Uterus (tissue), 4 donors: ENCODE measurements around the gene NUDT3. TPM values are rescaled to one million over a fixed set of nuclear protein-coding genes. Genes with fewer than 3 reads are reported as not detected.

ENCODE experiments used
- DNase-seq, 2 donors: peaks; one replicate each; pipeline ENCODE4 v3.0.0-alpha.2; 2019 to 2020
- H3K27ac ChIP-seq, 2 donors: fragments of 200-600 bp; sonication (generic); 1 replicate in 1 of 2; 2 replicates in 1 of 2; pipeline ENCODE4 v1.5.1; 2016 to 2018
- H3K27me3 ChIP-seq, 2 donors: fragments of 200-600 bp; sonication (generic); one replicate each; pipeline ENCODE4 v1.5.1; 2018 to 2019; ENCODE audit warnings: control low read depth in 1 of 2
- H3K36me3 ChIP-seq, 2 donors: fragments of 200-600 bp; sonication (generic); one replicate each; pipeline ENCODE4 v1.5.1; 2019; ENCODE audit warnings: control low read depth in 1 of 2
- H3K4me1 ChIP-seq, 2 donors: fragments of 200-600 bp; sonication (generic); one replicate each; pipeline ENCODE4 v1.5.1; 2018 to 2019; ENCODE audit warnings: control low read depth in 1 of 2
- H3K4me3 ChIP-seq, 2 donors: fragments of 200-600 bp; sonication (generic); 1 replicate in 1 of 2; 2 replicates in 1 of 2; pipeline ENCODE4 v1.5.1; 2018 to 2019; ENCODE audit warnings: mild to moderate bottlenecking in 1 of 2
- H3K9me3 ChIP-seq, 2 donors: fragments of 200-600 bp; sonication (generic); one replicate each; pipeline ENCODE4 v1.5.1; 2019; ENCODE audit warnings: control low read depth in 1 of 2
- POLR2A ChIP-seq, 2 donors: fragments of 450-650 bp; IDR thresholded peaks; one replicate each; pipeline ENCODE4 v1.6.1; 2016; ENCODE audit warnings: antibody characterized with exemption in 2 of 2, mild to moderate bottlenecking in 1 of 2, moderate library complexity in 1 of 2
- intact Hi-C: fragments of 100-400 bp; cut with DNase I; formaldehyde crosslinking; loops from one replicate; pipeline ENCODE4 v1.15.1; 2023; ENCODE audit warnings: low total_unique reads
- total RNA-seq, 4 donors: library from RNA; depleted of rRNA in 3 of 4; stranded (reverse); fragments of >200 nt in 3 of 4; gene quantifications; one replicate each; pipeline versions ENCODE4 v1.1.0 to v1.2.4, GENCODE V29; 2014 to 2023
- TF ChIP-seq, protein P1 (sequence below), 4 experiments: fragments of 200-600 bp in 2 of 4; fragments of 450-650 bp in 2 of 4; sonication (generic) in 2 of 4; IDR thresholded peaks; one replicate each; pipeline ENCODE4 v1.5.1; 2016 to 2019; ENCODE audit warnings: antibody characterized with exemption in 4 of 4, mild to moderate bottlenecking in 2 of 4, moderate library complexity in 1 of 4
- donor health status: DM: yes; HTN: yes; CAD: no.

NUDT3 gene
- total RNA-seq, 4 donors from 2014 or later: 15.6 to 58.8 (median 38.2) TPM

DNA sequence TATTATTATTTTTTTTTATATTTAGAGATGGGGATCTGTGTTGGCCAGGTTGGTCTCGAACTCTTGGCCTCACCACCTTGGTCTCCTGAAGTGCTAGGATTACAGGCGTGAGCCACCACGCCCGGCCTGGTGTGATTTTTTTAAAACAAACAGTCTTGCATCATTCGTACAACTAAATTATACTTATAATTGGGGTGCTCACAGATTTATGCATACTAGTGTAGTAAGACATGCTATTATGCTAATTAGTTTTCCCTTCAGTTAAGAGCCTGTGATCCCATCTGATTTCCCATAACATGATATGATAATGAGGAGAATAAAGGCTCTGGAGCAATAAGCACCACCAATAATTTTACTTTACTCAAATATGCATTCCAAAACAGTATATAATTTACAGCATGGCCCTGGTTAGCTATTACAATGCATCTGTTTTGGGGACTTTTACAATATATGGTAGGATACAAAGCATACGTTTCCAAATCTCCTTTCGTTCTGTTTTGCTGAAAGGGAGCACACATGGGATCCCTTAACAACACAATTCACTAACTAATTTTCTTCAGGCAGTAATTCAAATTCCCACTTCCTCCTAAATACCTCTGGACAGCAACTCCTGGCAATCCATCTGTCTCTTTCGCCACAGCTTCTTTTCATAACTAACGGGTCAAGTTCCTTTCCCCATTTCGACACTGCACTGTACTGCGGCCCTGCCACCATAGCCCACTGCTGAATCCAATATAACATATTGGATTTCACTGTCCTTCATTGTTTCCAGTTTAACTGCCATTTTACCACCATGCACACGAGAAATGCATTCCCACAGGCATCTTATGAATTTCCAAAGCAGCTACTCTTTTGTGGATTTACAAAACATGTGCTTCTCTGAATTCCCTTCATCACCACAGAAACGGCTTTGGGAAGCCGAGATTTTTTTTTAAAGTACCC lies 1.7 kb downstream of the NUDT3 start:
- no peaks in the 10 kb centered on the region for H3K36me3 ChIP-seq
- peak; percentile 25 to 46 for DNase-seq
- H3K9me3 ChIP-seq: no peaks in the 10 kb centered on the region
- H3K27ac ChIP-seq: peak overlapping the region; percentile 94 to 96
- TF ChIP-seq, protein P1, sequence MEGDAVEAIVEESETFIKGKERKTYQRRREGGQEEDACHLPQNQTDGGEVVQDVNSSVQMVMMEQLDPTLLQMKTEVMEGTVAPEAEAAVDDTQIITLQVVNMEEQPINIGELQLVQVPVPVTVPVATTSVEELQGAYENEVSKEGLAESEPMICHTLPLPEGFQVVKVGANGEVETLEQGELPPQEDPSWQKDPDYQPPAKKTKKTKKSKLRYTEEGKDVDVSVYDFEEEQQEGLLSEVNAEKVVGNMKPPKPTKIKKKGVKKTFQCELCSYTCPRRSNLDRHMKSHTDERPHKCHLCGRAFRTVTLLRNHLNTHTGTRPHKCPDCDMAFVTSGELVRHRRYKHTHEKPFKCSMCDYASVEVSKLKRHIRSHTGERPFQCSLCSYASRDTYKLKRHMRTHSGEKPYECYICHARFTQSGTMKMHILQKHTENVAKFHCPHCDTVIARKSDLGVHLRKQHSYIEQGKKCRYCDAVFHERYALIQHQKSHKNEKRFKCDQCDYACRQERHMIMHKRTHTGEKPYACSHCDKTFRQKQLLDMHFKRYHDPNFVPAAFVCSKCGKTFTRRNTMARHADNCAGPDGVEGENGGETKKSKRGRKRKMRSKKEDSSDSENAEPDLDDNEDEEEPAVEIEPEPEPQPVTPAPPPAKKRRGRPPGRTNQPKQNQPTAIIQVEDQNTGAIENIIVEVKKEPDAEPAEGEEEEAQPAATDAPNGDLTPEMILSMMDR (IDR thresholded peaks at IDR 0.05): no peak
- no peak for TF ChIP-seq POLR2A (IDR thresholded peaks at IDR 0.05)
- H3K27me3 ChIP-seq: no peaks in the 10 kb centered on the region
- intact Hi-C loops: loop anchor here (5.0 kb wide), 1 partner anchor 144 kb away; the partner anchor contains the start of gene SMIM29
- peak overlapping the region; percentile 58 to 96 for H3K4me3 ChIP-seq
- peaks cover 0 to 7% of the 10 kb centered on the region in 2 donors for H3K4me1 ChIP-seq

DNA sequence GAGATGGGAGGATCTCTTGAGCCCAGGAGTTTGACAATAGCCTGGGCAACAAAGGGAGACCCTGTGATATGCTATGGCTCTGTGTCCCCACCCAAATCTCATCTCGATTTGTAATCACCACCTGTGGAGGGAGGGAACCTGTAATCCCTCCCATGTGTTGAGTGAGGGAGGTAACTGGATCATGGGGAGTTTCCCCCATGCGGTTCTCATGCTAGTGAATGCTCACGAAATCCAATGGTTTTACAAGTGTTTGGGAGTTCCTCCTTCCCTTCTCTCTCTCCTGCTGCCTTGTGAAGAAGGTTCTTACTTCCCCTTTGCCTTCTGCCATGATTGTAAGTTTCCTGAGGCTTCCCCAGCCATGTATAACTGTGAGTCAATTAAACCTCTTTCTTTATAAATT lies 3.4 kb downstream of the NUDT3 start:
- H3K9me3 ChIP-seq: no peaks in the 10 kb centered on the region
- no peak overlapping the region for H3K27ac ChIP-seq
- no peak for TF ChIP-seq POLR2A (IDR thresholded peaks at IDR 0.05)
- TF ChIP-seq, protein P1 (IDR thresholded peaks at IDR 0.05): no peak
- no peak for DNase-seq
- no peaks in the 10 kb centered on the region for H3K36me3 ChIP-seq
- H3K4me3 ChIP-seq: no peak overlapping the region
- H3K4me1 ChIP-seq: peaks cover 0 to 7% of the 10 kb centered on the region in 2 donors
- intact Hi-C loops: no loop called here
- H3K27me3 ChIP-seq: no peaks in the 10 kb centered on the region

DNA sequence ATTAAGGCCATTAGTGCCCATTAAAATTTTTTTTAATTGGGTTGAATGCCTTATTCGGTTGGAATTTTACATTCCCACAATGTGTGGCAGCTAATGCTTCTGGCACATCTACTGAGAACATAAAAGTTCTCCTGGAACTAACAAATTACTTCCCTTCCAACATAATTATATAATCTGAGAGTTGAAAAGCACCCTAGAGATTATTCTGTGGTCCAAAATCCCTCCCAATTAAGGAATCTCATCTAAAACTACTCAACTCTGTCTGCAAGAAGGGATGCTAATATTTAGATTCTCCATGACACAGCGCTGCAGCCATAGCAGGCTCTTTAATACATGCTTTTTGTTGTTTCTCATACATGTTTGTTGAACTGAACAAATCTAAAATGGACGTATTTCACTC lies 4.0 kb downstream of the NUDT3 start:
- no peak for DNase-seq
- TF ChIP-seq POLR2A (IDR thresholded peaks at IDR 0.05): no peak
- TF ChIP-seq, protein P1 (IDR thresholded peaks at IDR 0.05): no peak
- H3K9me3 ChIP-seq: no peaks in the 10 kb centered on the region
- no peaks in the 10 kb centered on the region for H3K27me3 ChIP-seq
- H3K36me3 ChIP-seq: no peaks in the 10 kb centered on the region
- H3K27ac ChIP-seq: no peak overlapping the region
- H3K4me1 ChIP-seq: peaks cover 0 to 7% of the 10 kb centered on the region in 2 donors
- intact Hi-C loops: no loop called here
- no peak overlapping the region for H3K4me3 ChIP-seq

DNA sequence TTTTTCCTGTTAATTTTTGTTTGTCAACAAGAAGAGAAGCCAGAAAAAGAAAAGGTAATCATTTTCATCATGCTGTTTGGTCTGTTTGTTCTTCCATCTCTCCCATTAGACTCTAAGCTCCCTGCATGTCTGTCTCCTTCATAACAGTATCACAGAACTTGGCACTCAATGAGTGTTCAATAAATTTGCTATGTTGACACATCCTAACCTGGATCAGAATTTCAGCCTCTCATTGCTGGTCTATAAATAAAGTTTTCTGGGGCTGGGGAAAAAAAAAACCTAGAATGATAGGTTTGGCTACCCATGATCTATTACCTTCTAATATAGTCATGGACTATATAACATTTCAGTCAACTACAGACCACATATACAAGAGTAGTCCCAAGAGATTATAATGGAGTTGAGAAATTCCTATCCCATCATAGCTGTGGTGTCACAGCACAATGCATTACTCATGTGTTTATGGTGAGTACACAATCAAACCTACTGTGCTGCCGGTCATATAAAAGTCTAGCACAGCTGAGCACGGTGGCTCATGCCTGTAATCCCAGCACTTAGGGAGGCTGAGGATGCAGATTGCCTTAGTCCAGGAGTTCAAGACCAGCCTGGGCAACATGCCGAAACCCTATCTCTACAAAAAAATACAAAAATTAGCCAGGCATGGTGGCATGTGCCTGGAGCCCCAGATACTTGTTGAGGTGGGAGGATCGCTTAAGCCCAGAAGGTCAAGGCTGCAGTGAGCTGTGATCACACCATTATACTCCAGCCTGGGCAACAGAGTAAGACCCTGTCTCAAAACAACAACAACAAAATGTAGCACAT lies 5.9 kb downstream of the NUDT3 start:
- intact Hi-C loops: no loop called here
- TF ChIP-seq, protein P1 (IDR thresholded peaks at IDR 0.05): no peak
- no peak for TF ChIP-seq POLR2A (IDR thresholded peaks at IDR 0.05)
- Histone ChIP-seq H3K36me3 (no peaks in the 10 kb centered on the region), H3K4me1 (peaks cover 0 to 7% of the 10 kb centered on the region in 2 donors), H3K27me3 (no peaks in the 10 kb centered on the region), H3K4me3 (no peak overlapping the region), H3K9me3 (no peaks in the 10 kb centered on the region), H3K27ac (no peak overlapping the region)
- no peak for DNase-seq
